ENCODE results near the gene DCUN1D2.

Gene DCUN1D2

GRCh38 chr13:113413178-113413897, 77.2 kb downstream of the DCUN1D2 start:
- in situ Hi-C loops (cut with HindIII; ENCODE audit: low sequenced_read_pairs), result no loop called here

GRCh38 chr13:113412440-113412839, 78.1 kb downstream of the DCUN1D2 start:
- in situ Hi-C loops (cut with HindIII; ENCODE audit: low sequenced_read_pairs), result no loop called here

- in situ Hi-C loops (cut with HindIII; ENCODE audit: low sequenced_read_pairs), result no loop called here
These were observed 79.1 kb downstream of the DCUN1D2 start for GRCh38 chr13:113411216-113412023.

- in situ Hi-C loops (cut with HindIII; ENCODE audit: low sequenced_read_pairs), result no loop called here
These were observed 79.9 kb downstream of the DCUN1D2 start for GRCh38 chr13:113410472-113411201.

- in situ Hi-C loops (cut with HindIII; ENCODE audit: low sequenced_read_pairs), result no loop called here
These were observed 81.9 kb downstream of the DCUN1D2 start for GRCh38 chr13:113408562-113408961.

- in situ Hi-C loops (cut with HindIII; ENCODE audit: low sequenced_read_pairs), result no loop called here
These were observed 82.7 kb downstream of the DCUN1D2 start for GRCh38 chr13:113407531-113408393.

GRCh38 chr13:113407103-113407530, 83.4 kb downstream of the DCUN1D2 start:
- in situ Hi-C loops (cut with HindIII; ENCODE audit: low sequenced_read_pairs), result no loop called here

- in situ Hi-C loops (cut with HindIII; ENCODE audit: low sequenced_read_pairs), result no loop called here
These were observed 84.0 kb downstream of the DCUN1D2 start for GRCh38 chr13:113406321-113407102.

Measured in DLD1 (cell line).